ENCODE data around the gene ASB10. TPM values are rescaled to one million over a fixed set of nuclear protein-coding genes. Genes with fewer than 3 reads are reported as not detected.

ASB10 gene
- total and polyA plus RNA-seq, 4 donors = not detected

GRCh38 chr7:151209588-151209987 lies 22.5 kb upstream of the ASB10 start:
- Histone ChIP-seq H3K9ac (ENCODE audit: insufficient read depth in 1 of 2, low read length in 2 of 2) (no peak overlapping the region), H3K36me3 (ENCODE audit: control insufficient read depth in 4 of 4, insufficient read depth in 4 of 4, low read length in 4 of 4) (peaks cover 2 to 18% (median 11%) of the 10 kb centered on the region in 4 donors), H3K4me1 (ENCODE audit: control insufficient read depth in 5 of 5, insufficient read depth in 5 of 5, low read length in 5 of 5) (peaks cover 0 to 10% (median 5%) of the 10 kb centered on the region in 5 donors), H3K27ac (ENCODE audit: low read depth in 1 of 2, low read length in 1 of 2) (no peak overlapping the region), H3K27me3 (ENCODE audit: control insufficient read depth in 3 of 3, insufficient read depth in 3 of 3, low read length in 2 of 3) (peaks cover 0 to 3% (median 0%) of the 10 kb centered on the region in 3 donors), H3K4me3 (no peak overlapping the region), H3K9me3 (ENCODE audit: control insufficient read depth in 4 of 4, insufficient read depth in 3 of 4, low read length in 3 of 4) (no peaks in the 10 kb centered on the region)
- TF ChIP-seq CTCF (IDR thresholded peaks at IDR 0.05; ENCODE audit: control extremely low read depth, extremely low read depth) = no peak
- DNase-seq = no peak
- no peak for ATAC-seq (ENCODE audit: insufficient read depth, low FRiP score)
- 87 to 90% methylated on average over 6 of the region's 6 CpGs for WGBS, 2 donors

GRCh38 chr7:151208253-151208862 lies 21.3 kb upstream of the ASB10 start:
- 73 to 76% methylated on average over 9 of the region's 9 CpGs for WGBS, 2 donors
- Histone ChIP-seq H3K9ac (ENCODE audit: insufficient read depth in 1 of 2, low read length in 2 of 2) (no peak overlapping the region), H3K27me3 (ENCODE audit: control insufficient read depth in 3 of 3, insufficient read depth in 3 of 3, low read length in 2 of 3) (peaks cover 0 to 7% (median 0%) of the 10 kb centered on the region in 3 donors), H3K4me1 (ENCODE audit: control insufficient read depth in 5 of 5, insufficient read depth in 5 of 5, low read length in 5 of 5) (peaks cover 0 to 10% (median 5%) of the 10 kb centered on the region in 5 donors), H3K9me3 (ENCODE audit: control insufficient read depth in 4 of 4, insufficient read depth in 3 of 4, low read length in 3 of 4) (no peaks in the 10 kb centered on the region), H3K36me3 (ENCODE audit: control insufficient read depth in 4 of 4, insufficient read depth in 4 of 4, low read length in 4 of 4) (peaks cover 0 to 8% (median 2%) of the 10 kb centered on the region in 4 donors), H3K4me3 (no peak overlapping the region), H3K27ac (ENCODE audit: low read depth in 1 of 2, low read length in 1 of 2) (no peak overlapping the region)
- ATAC-seq (ENCODE audit: insufficient read depth, low FRiP score) (no peak), DNase-seq (no peak)
- no peak for TF ChIP-seq CTCF (IDR thresholded peaks at IDR 0.05; ENCODE audit: control extremely low read depth, extremely low read depth)

- ATAC-seq (ENCODE audit: insufficient read depth, low FRiP score) (no peak), DNase-seq (peak; percentile 59 to 67 (median 60))
- 65 to 77% methylated on average over 12 of the region's 12 CpGs for WGBS, 2 donors
- Histone ChIP-seq H3K27ac (ENCODE audit: low read depth in 1 of 2, low read length in 1 of 2) (no peak overlapping the region), H3K36me3 (ENCODE audit: control insufficient read depth in 4 of 4, insufficient read depth in 4 of 4, low read length in 4 of 4) (peaks cover 0 to 3% (median 0%) of the 10 kb centered on the region in 4 donors), H3K4me3 (no peak overlapping the region), H3K4me1 (ENCODE audit: control insufficient read depth in 5 of 5, insufficient read depth in 5 of 5, low read length in 5 of 5) (peaks cover 0 to 10% (median 5%) of the 10 kb centered on the region in 5 donors), H3K9ac (ENCODE audit: insufficient read depth in 1 of 2, low read length in 2 of 2) (no peak overlapping the region), H3K9me3 (ENCODE audit: control insufficient read depth in 4 of 4, insufficient read depth in 3 of 4, low read length in 3 of 4) (no peaks in the 10 kb centered on the region), H3K27me3 (ENCODE audit: control insufficient read depth in 3 of 3, insufficient read depth in 3 of 3, low read length in 2 of 3) (peaks cover 0 to 7% (median 0%) of the 10 kb centered on the region in 3 donors)
- no peak for TF ChIP-seq CTCF (IDR thresholded peaks at IDR 0.05; ENCODE audit: control extremely low read depth, extremely low read depth)
Measured at GRCh38 chr7:151207804-151208203, 20.8 kb upstream of the ASB10 start.
